ENCODE data around the gene EGR4. TPM values are rescaled to one million over a fixed set of nuclear protein-coding genes. Genes with fewer than 3 reads are reported as not detected.

The EGR4 gene
- total and polyA plus RNA-seq, 2 of the 4 experiments (the other 2 are of a cell fraction), result not detected

- Histone ChIP-seq H2BK20ac (ENCODE audit: low read depth, low read length) (no peak overlapping the region), H2BK15ac (ENCODE audit: low read depth, low read length) (no peak overlapping the region), H3K4me2 (ENCODE audit: low read depth, low read length) (no peak overlapping the region), H3K9me1 (ENCODE audit: insufficient read depth, low read length) (no peaks in the 10 kb centered on the region), H2AK5ac (ENCODE audit: low read depth, low read length) (no peak overlapping the region), H3K4ac (ENCODE audit: low read depth, low read length) (no peak overlapping the region), H4K91ac (ENCODE audit: insufficient read depth, low read depth, low read length) (no peak overlapping the region), H4K8ac (ENCODE audit: low read depth in 2 of 2, low read length in 2 of 2) (no peak overlapping the region), H3K27me3 (ENCODE audit: control insufficient read depth, insufficient read depth, low read length) (0 out of 2 replicates have a peak, but pooled peaks cover 1% of the 10 kb centered on the region), H2BK120ac (ENCODE audit: low read depth, low read length) (no peak overlapping the region), H2BK5ac (ENCODE audit: low read depth, low read length, poor library complexity, severe bottlenecking) (no peak overlapping the region), H3K79me1 (ENCODE audit: low read depth in 1 of 2, low read length in 2 of 2) (peaks cover 0 to 9% of the 10 kb centered on the region in 2 experiments; a peak in 2 of 4 replicates), H2AK9ac (replicated peaks; ENCODE audit: low read depth, low read length, poor library complexity) (no peak overlapping the region), H4K5ac (ENCODE audit: low read depth, low read length) (no peak overlapping the region), H2AFZ (replicated peaks; ENCODE audit: low read length, poor library complexity) (no peak overlapping the region), H3K27ac (ENCODE audit: insufficient read depth, low read length) (no peak overlapping the region), H3K9ac (ENCODE audit: low read depth, low read length) (no peak overlapping the region), H3K36me3 (ENCODE audit: control insufficient read depth, insufficient read depth, low read length) (peaks cover 3% of the 10 kb centered on the region; the same call in 1 of the 2 replicates), H4K20me1 (ENCODE audit: insufficient read depth, low read length) (no peaks in the 10 kb centered on the region), H3K4me3 (ENCODE audit: insufficient read depth, low read depth, low read length) (no peak overlapping the region), H3K18ac (ENCODE audit: low read depth, low read length) (no peak overlapping the region), H3K9me3 (ENCODE audit: control insufficient read depth, insufficient read depth, low read length) (no peaks in the 10 kb centered on the region), H3K4me1 (ENCODE audit: control insufficient read depth, insufficient read depth, low read length) (peaks cover 3% of the 10 kb centered on the region; the same call in 1 of the 2 replicates), H3K14ac (replicated peaks; ENCODE audit: low read depth, low read length) (no peak overlapping the region), H3K23ac (ENCODE audit: low read depth, low read length) (no peak overlapping the region), H3K56ac (ENCODE audit: extremely low read depth, insufficient read depth, low read length) (no peak overlapping the region)
- ChIA-PET POLR2A (ENCODE audit: unreplicated experiment) (no interaction called here), CTCF (no interaction called here)
- BruUV-seq (replicated peaks), result no TSS peak
- no CpG with 5 or more reads among the region's 9 CpGs for WGBS, 2 experiments (ENCODE audit: extremely low coverage in 2 of 2, insufficient read length in 1 of 2)
- ATAC-seq (ENCODE audit: low read depth) (no peak), DNase-seq (peak; percentile 10)
- in situ Hi-C loops (cut with MboI; ENCODE audit: low sequenced_read_pairs), result no loop called here
- dilution Hi-C loops (cut with HindIII; ENCODE audit: low sequenced_read_pairs, unreplicated experiment), result no loop called here
- TF ChIP-seq, protein P1, sequence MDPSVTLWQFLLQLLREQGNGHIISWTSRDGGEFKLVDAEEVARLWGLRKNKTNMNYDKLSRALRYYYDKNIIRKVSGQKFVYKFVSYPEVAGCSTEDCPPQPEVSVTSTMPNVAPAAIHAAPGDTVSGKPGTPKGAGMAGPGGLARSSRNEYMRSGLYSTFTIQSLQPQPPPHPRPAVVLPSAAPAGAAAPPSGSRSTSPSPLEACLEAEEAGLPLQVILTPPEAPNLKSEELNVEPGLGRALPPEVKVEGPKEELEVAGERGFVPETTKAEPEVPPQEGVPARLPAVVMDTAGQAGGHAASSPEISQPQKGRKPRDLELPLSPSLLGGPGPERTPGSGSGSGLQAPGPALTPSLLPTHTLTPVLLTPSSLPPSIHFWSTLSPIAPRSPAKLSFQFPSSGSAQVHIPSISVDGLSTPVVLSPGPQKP (IDR thresholded peaks at IDR 0.05; ENCODE audit: borderline replicate concordance, low read depth, low read length), result no peak
- TF ChIP-seq SMC3 (IDR thresholded peaks at IDR 0.05; ENCODE audit: low read depth, low read length) (no peak), CEBPB (IDR thresholded peaks at IDR 0.05; ENCODE audit: low read depth, low read length) (no peak), RAD21 (IDR thresholded peaks at IDR 0.05; ENCODE audit: low read length) (no peak), CHD1 (IDR thresholded peaks at IDR 0.05; ENCODE audit: low read depth, low read length) (no peak), POLR2A (IDR thresholded peaks at IDR 0.05; ENCODE audit: low read depth, low read length) (no peak), RCOR1 (IDR thresholded peaks at IDR 0.05; ENCODE audit: insufficient replicate concordance, low read length) (no peak), MAFK (IDR thresholded peaks at IDR 0.05; ENCODE audit: low read depth, low read length) (no peak), FOS (IDR thresholded peaks at IDR 0.05; ENCODE audit: low read depth, low read length) (no peak)
- TF ChIP-seq, protein P2, sequence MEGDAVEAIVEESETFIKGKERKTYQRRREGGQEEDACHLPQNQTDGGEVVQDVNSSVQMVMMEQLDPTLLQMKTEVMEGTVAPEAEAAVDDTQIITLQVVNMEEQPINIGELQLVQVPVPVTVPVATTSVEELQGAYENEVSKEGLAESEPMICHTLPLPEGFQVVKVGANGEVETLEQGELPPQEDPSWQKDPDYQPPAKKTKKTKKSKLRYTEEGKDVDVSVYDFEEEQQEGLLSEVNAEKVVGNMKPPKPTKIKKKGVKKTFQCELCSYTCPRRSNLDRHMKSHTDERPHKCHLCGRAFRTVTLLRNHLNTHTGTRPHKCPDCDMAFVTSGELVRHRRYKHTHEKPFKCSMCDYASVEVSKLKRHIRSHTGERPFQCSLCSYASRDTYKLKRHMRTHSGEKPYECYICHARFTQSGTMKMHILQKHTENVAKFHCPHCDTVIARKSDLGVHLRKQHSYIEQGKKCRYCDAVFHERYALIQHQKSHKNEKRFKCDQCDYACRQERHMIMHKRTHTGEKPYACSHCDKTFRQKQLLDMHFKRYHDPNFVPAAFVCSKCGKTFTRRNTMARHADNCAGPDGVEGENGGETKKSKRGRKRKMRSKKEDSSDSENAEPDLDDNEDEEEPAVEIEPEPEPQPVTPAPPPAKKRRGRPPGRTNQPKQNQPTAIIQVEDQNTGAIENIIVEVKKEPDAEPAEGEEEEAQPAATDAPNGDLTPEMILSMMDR (conservative IDR thresholded peaks at IDR 0.05; ENCODE audit: low read depth, low read length), result no peak
- intact Hi-C loops (cut with micrococcal nuclease), result no loop called here
These were observed 13.5 kb downstream of the EGR4 start for GRCh38 chr2:73279852-73280251.

Measured in IMR-90 (cell line).